OCI-LY3 (cell line): Measurements from ENCODE around the gene PHF21B.

Experiments
- EZH2phosphoT487 ChIP-seq: fragments of 200-600 bp; shearing (Covaris generic); IDR thresholded peaks from 2 replicates; pipeline ENCODE4 v1.6.1; 2018; ENCODE audit warnings: antibody characterized with exemption, mixed run types, low read depth
- TF ChIP-seq, protein P1 (sequence below): fragments of 200-600, 300-600 bp; sonication (generic); IDR thresholded peaks from 2 replicates; pipeline ENCODE4 v1.5.1; 2014; ENCODE audit warnings: antibody characterized with exemption, low read length, low read depth

DNA sequence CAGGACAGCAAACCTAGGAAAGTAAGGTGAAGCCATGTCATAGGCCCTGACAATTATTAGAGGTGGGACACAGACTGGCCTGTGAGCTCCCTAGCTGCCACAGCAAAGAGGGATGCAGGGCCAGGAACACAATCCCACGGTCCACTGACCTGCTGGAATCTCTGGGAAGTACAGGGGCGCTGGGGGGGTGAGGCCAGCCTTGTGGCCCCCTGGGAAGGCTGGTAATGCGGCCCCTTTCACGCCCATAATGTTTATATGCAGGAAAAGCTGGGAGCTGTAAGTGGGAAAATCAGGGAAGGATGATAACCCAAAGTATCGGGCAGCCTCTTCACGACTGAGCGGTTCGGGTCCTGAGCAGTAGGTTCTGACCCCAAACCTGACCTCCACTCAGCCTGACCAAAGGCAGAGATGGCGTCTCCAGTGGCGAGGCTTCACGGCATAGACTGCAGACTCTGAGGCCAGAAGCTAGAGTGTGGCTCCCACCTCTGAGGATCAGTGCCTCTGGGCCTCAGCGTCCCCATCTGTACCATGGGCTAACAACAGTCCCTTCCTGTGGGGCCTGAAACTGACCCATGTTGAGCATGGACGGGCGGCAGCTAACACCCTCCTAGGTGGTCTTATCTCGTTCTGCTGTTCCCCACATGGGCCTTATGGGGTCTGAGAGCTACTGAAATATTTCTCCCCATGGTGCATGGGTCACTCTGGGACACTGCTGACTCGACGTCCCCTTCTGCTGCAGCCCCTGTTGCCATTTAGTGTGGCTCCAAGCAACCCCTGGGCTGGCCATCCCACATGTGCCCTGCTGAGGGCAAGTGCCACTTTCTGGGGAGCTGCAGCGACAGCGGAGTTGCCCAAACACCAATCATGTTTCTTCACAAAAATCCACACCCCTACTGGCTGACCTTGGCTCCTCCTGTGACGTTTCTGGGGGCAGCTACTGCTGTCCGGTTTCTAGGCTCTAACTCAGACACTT, 101.8 kb downstream of the PHF21B start:
- TF ChIP-seq, protein P1, sequence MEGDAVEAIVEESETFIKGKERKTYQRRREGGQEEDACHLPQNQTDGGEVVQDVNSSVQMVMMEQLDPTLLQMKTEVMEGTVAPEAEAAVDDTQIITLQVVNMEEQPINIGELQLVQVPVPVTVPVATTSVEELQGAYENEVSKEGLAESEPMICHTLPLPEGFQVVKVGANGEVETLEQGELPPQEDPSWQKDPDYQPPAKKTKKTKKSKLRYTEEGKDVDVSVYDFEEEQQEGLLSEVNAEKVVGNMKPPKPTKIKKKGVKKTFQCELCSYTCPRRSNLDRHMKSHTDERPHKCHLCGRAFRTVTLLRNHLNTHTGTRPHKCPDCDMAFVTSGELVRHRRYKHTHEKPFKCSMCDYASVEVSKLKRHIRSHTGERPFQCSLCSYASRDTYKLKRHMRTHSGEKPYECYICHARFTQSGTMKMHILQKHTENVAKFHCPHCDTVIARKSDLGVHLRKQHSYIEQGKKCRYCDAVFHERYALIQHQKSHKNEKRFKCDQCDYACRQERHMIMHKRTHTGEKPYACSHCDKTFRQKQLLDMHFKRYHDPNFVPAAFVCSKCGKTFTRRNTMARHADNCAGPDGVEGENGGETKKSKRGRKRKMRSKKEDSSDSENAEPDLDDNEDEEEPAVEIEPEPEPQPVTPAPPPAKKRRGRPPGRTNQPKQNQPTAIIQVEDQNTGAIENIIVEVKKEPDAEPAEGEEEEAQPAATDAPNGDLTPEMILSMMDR, result no peak
- no peak for TF ChIP-seq EZH2phosphoT487
